ENCODE results near the gene PLXNB3.

PLXNB3 gene

DNA sequence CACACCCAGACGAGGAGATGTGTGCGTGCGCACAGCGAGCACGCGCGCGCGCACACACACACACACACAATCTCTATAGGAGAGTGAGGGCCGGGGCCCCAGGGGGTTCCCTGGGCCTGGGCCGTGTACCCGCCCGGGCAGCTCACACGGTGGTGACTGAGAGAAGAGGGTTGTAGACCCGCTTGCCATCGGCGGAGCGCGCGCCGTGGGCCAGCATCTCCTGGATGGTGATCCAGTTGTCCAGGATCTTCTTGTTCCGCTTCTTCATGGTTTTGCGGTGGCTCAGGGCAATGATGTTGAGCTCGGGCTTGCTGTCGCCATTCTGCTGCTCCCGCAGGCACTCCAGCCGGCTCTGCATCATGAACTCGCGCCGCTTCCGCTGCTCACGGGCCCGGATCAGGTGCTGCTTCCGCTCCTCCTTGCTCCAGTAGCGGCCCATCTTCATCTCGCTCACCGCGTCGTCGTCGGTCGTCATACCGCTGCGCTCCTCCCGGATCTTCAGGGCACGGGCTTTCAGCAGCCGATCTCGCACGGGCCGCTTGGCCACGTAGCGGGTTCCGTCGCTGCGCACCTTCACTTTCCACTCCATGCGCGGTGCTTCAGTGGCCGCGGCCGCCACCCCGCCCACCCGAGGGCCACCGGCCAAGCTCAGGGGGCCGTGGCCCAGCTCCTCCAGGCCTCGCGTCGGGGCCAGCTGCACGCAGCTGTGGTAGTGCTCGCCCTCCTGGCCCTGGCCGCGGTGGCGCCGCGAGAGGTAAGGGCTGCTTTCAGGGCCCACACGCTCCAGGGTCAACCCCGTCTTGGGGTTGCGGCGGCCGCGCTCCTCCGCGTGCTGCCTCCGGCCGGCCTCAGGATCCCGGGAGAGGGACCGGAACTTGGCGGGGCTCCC lies 39.4 kb downstream of the PLXNB3 start:
- Histone ChIP-seq H3K9ac (ENCODE audit: low read length) (no peak overlapping the region), H3K79me2 (ENCODE audit: insufficient read depth, low read length) (no peaks in the 10 kb centered on the region), H3K9me3 (ENCODE audit: insufficient read depth, low read length) (no peaks in the 10 kb centered on the region), H3K9me2 (replicated peaks; ENCODE audit: insufficient read depth, low read length) (no peaks in the 10 kb centered on the region), H3K27ac (ENCODE audit: low read depth, low read length) (no peak overlapping the region), H3F3A (ENCODE audit: insufficient read depth) (no peaks in the 10 kb centered on the region), H2AFZ (ENCODE audit: low read depth, low read length, severe bottlenecking) (no peak overlapping the region), H3K27me3 (ENCODE audit: low read length) (no peaks in the 10 kb centered on the region), H4K20me1 (ENCODE audit: low read depth, low read length) (no peaks in the 10 kb centered on the region), H3K4me2 (ENCODE audit: low read depth, low read length, poor library complexity, severe bottlenecking) (no peak overlapping the region), H3K4me3 (ENCODE audit: insufficient read depth, low read length, poor library complexity, severe bottlenecking) (no peak overlapping the region), H3K36me3 (ENCODE audit: low read length) (no peaks in the 10 kb centered on the region)
- no peak for TF ChIP-seq EZH2phosphoT487 (conservative IDR thresholded peaks at IDR 0.05; ENCODE audit: low read length)
- TF ChIP-seq, protein P1, sequence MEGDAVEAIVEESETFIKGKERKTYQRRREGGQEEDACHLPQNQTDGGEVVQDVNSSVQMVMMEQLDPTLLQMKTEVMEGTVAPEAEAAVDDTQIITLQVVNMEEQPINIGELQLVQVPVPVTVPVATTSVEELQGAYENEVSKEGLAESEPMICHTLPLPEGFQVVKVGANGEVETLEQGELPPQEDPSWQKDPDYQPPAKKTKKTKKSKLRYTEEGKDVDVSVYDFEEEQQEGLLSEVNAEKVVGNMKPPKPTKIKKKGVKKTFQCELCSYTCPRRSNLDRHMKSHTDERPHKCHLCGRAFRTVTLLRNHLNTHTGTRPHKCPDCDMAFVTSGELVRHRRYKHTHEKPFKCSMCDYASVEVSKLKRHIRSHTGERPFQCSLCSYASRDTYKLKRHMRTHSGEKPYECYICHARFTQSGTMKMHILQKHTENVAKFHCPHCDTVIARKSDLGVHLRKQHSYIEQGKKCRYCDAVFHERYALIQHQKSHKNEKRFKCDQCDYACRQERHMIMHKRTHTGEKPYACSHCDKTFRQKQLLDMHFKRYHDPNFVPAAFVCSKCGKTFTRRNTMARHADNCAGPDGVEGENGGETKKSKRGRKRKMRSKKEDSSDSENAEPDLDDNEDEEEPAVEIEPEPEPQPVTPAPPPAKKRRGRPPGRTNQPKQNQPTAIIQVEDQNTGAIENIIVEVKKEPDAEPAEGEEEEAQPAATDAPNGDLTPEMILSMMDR (IDR thresholded peaks at IDR 0.05; ENCODE audit: insufficient read depth, low read length, poor library complexity, severe bottlenecking) = no peak

DNA sequence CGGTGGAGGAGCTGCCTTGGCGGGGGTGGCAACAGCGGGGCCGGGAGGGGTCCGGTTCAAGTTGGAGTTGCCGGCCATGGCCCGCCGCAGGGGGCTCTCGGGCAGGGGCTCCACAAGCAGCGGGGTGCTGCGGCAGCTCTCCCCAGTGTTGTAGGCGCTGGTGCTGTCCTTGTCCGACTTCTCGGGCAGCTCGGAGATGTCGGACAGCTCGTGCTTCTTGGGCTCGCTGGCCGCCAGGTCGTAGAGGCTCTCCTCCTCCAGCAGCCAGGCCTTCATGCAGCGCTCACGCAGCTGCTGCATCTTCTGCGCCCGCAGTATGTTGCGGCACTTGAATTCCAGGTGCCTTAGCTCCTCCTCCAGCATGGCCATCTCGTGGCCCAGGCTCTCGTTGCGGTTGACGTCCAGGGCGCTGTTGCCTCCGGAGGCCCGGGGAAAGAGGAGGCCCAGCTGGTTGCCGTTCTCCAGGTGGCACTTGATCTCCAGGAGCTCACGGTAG lies 40.1 kb downstream of the PLXNB3 start:
- Histone ChIP-seq H3K4me2 (ENCODE audit: low read depth, low read length, poor library complexity, severe bottlenecking) (no peak overlapping the region), H3K9me2 (replicated peaks; ENCODE audit: insufficient read depth, low read length) (no peaks in the 10 kb centered on the region)
- TF ChIP-seq, protein P1 (IDR thresholded peaks at IDR 0.05; ENCODE audit: insufficient read depth, low read length, poor library complexity, severe bottlenecking) = no peak
- TF ChIP-seq EZH2phosphoT487 (conservative IDR thresholded peaks at IDR 0.05; ENCODE audit: low read length) = no peak

DNA sequence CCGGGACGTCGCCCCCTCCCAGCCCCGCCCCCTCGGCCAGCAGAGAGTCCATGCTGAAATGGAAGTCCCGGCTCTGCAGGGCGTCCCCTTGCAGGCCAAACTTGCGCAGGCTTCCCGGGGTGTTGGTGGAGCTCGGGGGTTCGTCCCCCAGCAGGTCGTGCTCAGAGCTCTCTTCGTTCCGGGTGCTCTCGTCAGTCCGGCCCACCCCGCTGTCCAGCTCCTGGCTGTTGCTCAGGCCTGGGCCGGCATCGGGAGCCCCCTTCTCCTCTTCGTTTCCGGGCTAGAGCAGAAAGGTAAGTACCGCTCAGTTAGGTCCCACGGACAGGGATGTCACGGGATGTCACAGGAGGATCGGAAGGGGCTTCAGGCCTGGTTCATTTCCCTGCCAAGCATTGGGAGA lies 40.6 kb downstream of the PLXNB3 start:
- no peaks in the 10 kb centered on the region for H4K20me1 ChIP-seq (ENCODE audit: low read depth, low read length)
- no peak overlapping the region for H3K4me2 ChIP-seq (ENCODE audit: low read depth, low read length, poor library complexity, severe bottlenecking)
- no peaks in the 10 kb centered on the region for H3K79me2 ChIP-seq (ENCODE audit: insufficient read depth, low read length)
- H3K9ac ChIP-seq (ENCODE audit: low read length) = no peak overlapping the region
- H2AFZ ChIP-seq (ENCODE audit: low read depth, low read length, severe bottlenecking) = no peak overlapping the region
- no peaks in the 10 kb centered on the region for H3K27me3 ChIP-seq (ENCODE audit: low read length)
- no peaks in the 10 kb centered on the region for H3K9me2 ChIP-seq (replicated peaks; ENCODE audit: insufficient read depth, low read length)
- TF ChIP-seq, protein P1 (IDR thresholded peaks at IDR 0.05; ENCODE audit: insufficient read depth, low read length, poor library complexity, severe bottlenecking) = no peak
- TF ChIP-seq EZH2phosphoT487 (conservative IDR thresholded peaks at IDR 0.05; ENCODE audit: low read length) = no peak
- H3K9me3 ChIP-seq (ENCODE audit: insufficient read depth, low read length) = no peaks in the 10 kb centered on the region
- H3K4me3 ChIP-seq (ENCODE audit: insufficient read depth, low read length, poor library complexity, severe bottlenecking) = no peak overlapping the region
- no peak overlapping the region for H3K27ac ChIP-seq (ENCODE audit: low read depth, low read length)
- H3F3A ChIP-seq (ENCODE audit: insufficient read depth) = no peaks in the 10 kb centered on the region
- no peaks in the 10 kb centered on the region for H3K36me3 ChIP-seq (ENCODE audit: low read length)

More for the DNA sequence above, 40.1 kb downstream of the PLXNB3 start:
- no peaks in the 10 kb centered on the region for H3K36me3 ChIP-seq (ENCODE audit: low read length)
- no peak overlapping the region for H3K9ac ChIP-seq (ENCODE audit: low read length)
- no peak overlapping the region for H3K4me3 ChIP-seq (ENCODE audit: insufficient read depth, low read length, poor library complexity, severe bottlenecking)
- no peak overlapping the region for H3K27ac ChIP-seq (ENCODE audit: low read depth, low read length)
- H3K9me3 ChIP-seq (ENCODE audit: insufficient read depth, low read length) = no peaks in the 10 kb centered on the region
- no peaks in the 10 kb centered on the region for H3F3A ChIP-seq (ENCODE audit: insufficient read depth)
- H3K79me2 ChIP-seq (ENCODE audit: insufficient read depth, low read length) = no peaks in the 10 kb centered on the region
- H3K27me3 ChIP-seq (ENCODE audit: low read length) = no peaks in the 10 kb centered on the region
- no peaks in the 10 kb centered on the region for H4K20me1 ChIP-seq (ENCODE audit: low read depth, low read length)
- no peak overlapping the region for H2AFZ ChIP-seq (ENCODE audit: low read depth, low read length, severe bottlenecking)
